OCI-LY7 (cell line): ENCODE measurements around the gene WDR31. TPM values are rescaled to one million over a fixed set of nuclear protein-coding genes. Genes with fewer than 3 reads are reported as not detected.

Experiments
- BruUV-seq: library from RNA; stranded (reverse); fragments of 400-500 nt; replicated peaks from 2 replicates; lab custom pipeline; 2021; lab: Mats Ljungman, UMichigan
- CTCF ChIA-PET: fragments of 300-600 bp; sonication (Branson Sonifier 250); formaldehyde crosslinking; loops from one replicate; lab custom pipeline; 2022; ENCODE audit warnings: antibody characterized with exemption; ENCODE audit not compliant: unreplicated experiment; lab: Charles Lee
- POLR2A ChIA-PET: fragments of 300-600 bp; sonication (Branson Sonifier 250); formaldehyde crosslinking; loops from one replicate; lab custom pipeline; 2022; ENCODE audit warnings: antibody characterized with exemption; lab: Charles Lee
- DNase-seq: peaks from one replicate; pipeline ENCODE4 v3.0.0-alpha.2; 2015; ENCODE audit warnings: low spot score
- H2AFZ ChIP-seq: fragments of 200-600 bp; sonication (generic), shearing (Covaris generic); 2 replicates; pipeline ENCODE4 v1.6.1; 2014; ENCODE audit warnings: mild to moderate bottlenecking, antibody characterized with exemption, low read length, moderate library complexity
- H3K27ac ChIP-seq: fragments of 200-600 bp; sonication (generic); 2 replicates; pipeline ENCODE4 v1.5.1; 2014; ENCODE audit warnings: mixed run types, low read depth, mild to moderate bottlenecking, moderate library complexity, low read length, inconsistent platforms; ENCODE audit not compliant: poor library complexity, severe bottlenecking
- H3K36me3 ChIP-seq: fragments of 200-600 bp; sonication (generic); 2 replicates; pipeline ENCODE4 v1.6.1; 2014; ENCODE audit warnings: mild to moderate bottlenecking, antibody characterized with exemption, low read length, moderate library complexity, mixed read lengths; ENCODE audit not compliant: insufficient read depth
- H3K4me1 ChIP-seq: fragments of 200-600 bp; sonication (generic); 2 replicates; pipeline ENCODE4 v1.5.1; 2014; ENCODE audit warnings: mild to moderate bottlenecking, low read length; ENCODE audit not compliant: insufficient read depth, poor library complexity, severe bottlenecking
- H3K4me2 ChIP-seq: fragments of 200-600 bp; sonication (generic); 2 replicates; pipeline ENCODE4 v1.6.1; 2014; ENCODE audit warnings: mild to moderate bottlenecking, low read length
- H3K4me3 ChIP-seq: fragments of 200-600 bp; sonication (generic); 2 replicates; pipeline ENCODE4 v1.5.1; 2014; ENCODE audit warnings: mild to moderate bottlenecking, low read depth, low read length; ENCODE audit not compliant: poor library complexity, severe bottlenecking
- H3K79me2 ChIP-seq: fragments of 200-600 bp; sonication (generic); 2 replicates; pipeline ENCODE4 v1.6.1; 2016; ENCODE audit warnings: low read depth, mild to moderate bottlenecking, low read length, moderate library complexity, mixed read lengths; ENCODE audit not compliant: insufficient read depth
- H3K9me2 ChIP-seq: fragments of 200-600 bp; sonication (generic); 2 replicates; pipeline ENCODE4 v1.6.1; 2016; ENCODE audit warnings: mild to moderate bottlenecking, low read length, mixed read lengths; ENCODE audit not compliant: insufficient read depth
- H3K9me3 ChIP-seq: fragments of 200-600 bp; sonication (generic); 2 replicates; pipeline ENCODE4 v1.6.1; 2014; ENCODE audit warnings: mild to moderate bottlenecking, mixed run types, low read length, mixed read lengths
- H4K20me1 ChIP-seq: fragments of 200-600 bp; sonication (generic); 2 replicates; pipeline ENCODE4 v1.6.1; 2014; ENCODE audit warnings: mild to moderate bottlenecking, antibody characterized with exemption, low read length, moderate library complexity, mixed read lengths; ENCODE audit not compliant: insufficient read depth
- EZH2phosphoT487 ChIP-seq: fragments of 200-600 bp; sonication (generic); IDR thresholded peaks from 2 replicates; pipeline ENCODE4 v1.6.1; 2018; ENCODE audit warnings: low read depth, borderline replicate concordance, mild to moderate bottlenecking, mixed run types, antibody characterized with exemption, low read length, moderate library complexity, mixed read lengths
- intact Hi-C: fragments of 100-400 bp; cut with micrococcal nuclease; formaldehyde crosslinking; loops from one replicate; pipeline ENCODE4 v1.10.0; 2022; ENCODE audit not compliant: unreplicated experiment
- total RNA-seq, 2 experiments: library from RNA; depleted of rRNA in 1 of 2; stranded (reverse); fragments of >200 nt in 1 of 2; shearing (Covaris generic) in 1 of 2; gene quantifications; 2 replicates each; pipeline ENCODE4 v1.2.3, GENCODE V29; 2014 to 2022
- TF ChIP-seq, protein P1 (sequence below): fragments of 200-600 bp; sonication (generic); conservative IDR thresholded peaks from 2 replicates; pipeline ENCODE4 v1.5.1; 2014; ENCODE audit warnings: mild to moderate bottlenecking, antibody characterized with exemption, low read length, moderate library complexity, mixed read lengths

The WDR31 gene
- total RNA-seq, 2 experiments from 2014 or later: 0.19 to 1.4 TPM

DNA sequence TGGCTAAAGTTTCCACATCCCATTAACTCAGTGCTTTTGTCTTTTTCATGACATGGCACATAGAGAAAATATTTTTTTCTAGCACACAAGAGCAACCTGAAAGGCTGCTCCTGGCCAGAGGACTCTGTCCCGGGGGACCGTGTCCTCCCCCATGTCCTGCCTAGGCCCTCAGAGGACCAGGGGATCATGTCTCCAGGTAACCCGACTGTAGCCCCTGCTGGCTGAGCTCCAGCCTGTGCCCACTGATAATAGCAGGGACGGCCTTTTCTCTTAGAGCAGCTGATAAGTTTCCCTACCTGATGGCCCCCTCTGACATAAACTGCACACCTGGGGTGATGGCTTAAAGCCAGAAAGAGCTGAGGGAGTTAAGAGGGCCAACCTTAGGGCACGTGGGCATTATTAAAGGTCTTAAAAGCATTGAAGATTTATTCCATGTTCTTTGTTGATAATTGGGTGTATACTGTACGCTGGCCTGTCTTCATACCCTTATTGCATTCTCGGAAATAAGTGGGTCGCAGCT lies 30.8 kb upstream of the WDR31 start:
- H4K20me1 ChIP-seq: no peaks in the 10 kb centered on the region
- ChIA-PET CTCF (interaction anchor here (0.6 kb wide), 1 partner anchor 18 kb away, joined by 3 read pairs; no protein-coding TSS in a partner anchor), POLR2A (interaction anchor here (0.7 kb wide), 1 partner anchor 15 kb away, joined by 5 read pairs; no protein-coding TSS in a partner anchor)
- DNase-seq: no peak
- H3K4me2 ChIP-seq: no peak overlapping the region
- peaks cover 4% of the 10 kb centered on the region for H3K4me1 ChIP-seq
- no peaks in the 10 kb centered on the region for H3K9me3 ChIP-seq
- no peak overlapping the region for H3K4me3 ChIP-seq
- H3K27ac ChIP-seq: no peak overlapping the region
- intact Hi-C loops: no loop called here
- H3K9me2 ChIP-seq: no peaks in the 10 kb centered on the region
- peaks cover 24% of the 10 kb centered on the region; the same call in 1 of the 2 replicates for H3K36me3 ChIP-seq
- no peak overlapping the region for H2AFZ ChIP-seq
- BruUV-seq: no TSS peak
- TF ChIP-seq, protein P1, sequence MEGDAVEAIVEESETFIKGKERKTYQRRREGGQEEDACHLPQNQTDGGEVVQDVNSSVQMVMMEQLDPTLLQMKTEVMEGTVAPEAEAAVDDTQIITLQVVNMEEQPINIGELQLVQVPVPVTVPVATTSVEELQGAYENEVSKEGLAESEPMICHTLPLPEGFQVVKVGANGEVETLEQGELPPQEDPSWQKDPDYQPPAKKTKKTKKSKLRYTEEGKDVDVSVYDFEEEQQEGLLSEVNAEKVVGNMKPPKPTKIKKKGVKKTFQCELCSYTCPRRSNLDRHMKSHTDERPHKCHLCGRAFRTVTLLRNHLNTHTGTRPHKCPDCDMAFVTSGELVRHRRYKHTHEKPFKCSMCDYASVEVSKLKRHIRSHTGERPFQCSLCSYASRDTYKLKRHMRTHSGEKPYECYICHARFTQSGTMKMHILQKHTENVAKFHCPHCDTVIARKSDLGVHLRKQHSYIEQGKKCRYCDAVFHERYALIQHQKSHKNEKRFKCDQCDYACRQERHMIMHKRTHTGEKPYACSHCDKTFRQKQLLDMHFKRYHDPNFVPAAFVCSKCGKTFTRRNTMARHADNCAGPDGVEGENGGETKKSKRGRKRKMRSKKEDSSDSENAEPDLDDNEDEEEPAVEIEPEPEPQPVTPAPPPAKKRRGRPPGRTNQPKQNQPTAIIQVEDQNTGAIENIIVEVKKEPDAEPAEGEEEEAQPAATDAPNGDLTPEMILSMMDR: no peak
- no peak for TF ChIP-seq EZH2phosphoT487
- no peaks in the 10 kb centered on the region for H3K79me2 ChIP-seq

DNA sequence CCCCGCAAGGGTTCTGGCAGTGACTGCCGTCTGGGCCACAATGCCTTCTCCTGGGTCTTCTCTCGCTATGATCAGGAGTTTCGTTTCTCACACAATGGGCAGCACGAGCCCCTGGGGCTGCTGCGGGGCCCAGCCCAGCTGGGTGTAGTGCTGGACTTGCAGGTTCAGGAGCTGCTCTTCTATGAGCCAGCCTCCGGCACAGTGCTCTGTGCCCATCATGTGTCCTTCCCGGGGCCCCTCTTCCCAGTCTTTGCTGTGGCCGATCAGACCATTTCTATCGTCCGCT lies 29.7 kb upstream of the WDR31 start:
- POLR2A ChIA-PET: no interaction called here
- no peak for TF ChIP-seq EZH2phosphoT487
- TF ChIP-seq, protein P1: no peak
- Histone ChIP-seq H3K4me2 (no peak overlapping the region), H3K4me3 (no peak overlapping the region), H4K20me1 (no peaks in the 10 kb centered on the region), H3K27ac (no peak overlapping the region), H3K79me2 (no peaks in the 10 kb centered on the region), H3K36me3 (peaks cover 20% of the 10 kb centered on the region; the same call in 1 of the 2 replicates), H2AFZ (no peak overlapping the region), H3K9me2 (no peaks in the 10 kb centered on the region), H3K4me1 (no peaks in the 10 kb centered on the region), H3K9me3 (no peaks in the 10 kb centered on the region)
- intact Hi-C loops: no loop called here
- no peak for DNase-seq
- no TSS peak for BruUV-seq
- CTCF ChIA-PET: no interaction called here
